DND-41 (cell line): ENCODE results near the gene GPNMB.

ENCODE experiments used
- ATAC-seq: fragments of 200-7000 bp; cut with Tn5 transposase; 3 replicates; pipeline ENCODE4 v1.9.1; 2021; ENCODE audit warnings: low read depth; ENCODE audit not compliant: insufficient read depth
- DNase-seq: peaks from one replicate; pipeline ENCODE4 v3.0.0-alpha.2; 2020
- H2AFZ ChIP-seq: 2 replicates; pipeline ENCODE4 v1.6.0; 2012; ENCODE audit warnings: low read depth, low read length
- H3K27ac ChIP-seq: 2 replicates; pipeline ENCODE4 v1.5.1; 2012; ENCODE audit warnings: low read length, inconsistent platforms
- H3K27me3 ChIP-seq: fragments of 200-600 bp; sonication (generic); 2 replicates; pipeline ENCODE4 v1.6.0; 2012; ENCODE audit warnings: low read length, mild to moderate bottlenecking, inconsistent platforms; ENCODE audit not compliant: insufficient read depth, poor library complexity
- H3K36me3 ChIP-seq: 2 replicates; pipeline ENCODE4 v1.5.1; 2012; ENCODE audit warnings: low read length, inconsistent platforms; ENCODE audit not compliant: insufficient read depth
- H3K4me1 ChIP-seq: 2 replicates; pipeline ENCODE4 v1.5.1; 2012; ENCODE audit warnings: mild to moderate bottlenecking, low read length; ENCODE audit not compliant: insufficient read depth
- H3K4me2 ChIP-seq: 2 replicates; pipeline ENCODE4 v1.6.0; 2012; ENCODE audit warnings: mild to moderate bottlenecking, moderate library complexity, low read length, inconsistent platforms; ENCODE audit not compliant: insufficient read depth
- H3K4me3 ChIP-seq, 2 experiments: fragments of 200-600 bp in 1 of 2; shearing (Covaris generic) in 1 of 2; 2 replicates each; pipeline ENCODE4 v1.5.1; 2012 to 2016; ENCODE audit warnings: inconsistent platforms in 2 of 2, low read length in 2 of 2, mild to moderate bottlenecking in 2 of 2, low read depth in 1 of 2, moderate library complexity in 1 of 2
- H3K79me2 ChIP-seq: 2 replicates; pipeline ENCODE4 v1.6.0; 2012; ENCODE audit warnings: low read length, inconsistent platforms; ENCODE audit not compliant: insufficient read depth
- H3K9ac ChIP-seq: 2 replicates; pipeline ENCODE4 v1.6.0; 2012; ENCODE audit warnings: low read depth, mild to moderate bottlenecking, inconsistent platforms, low read length, moderate library complexity
- H3K9me3 ChIP-seq: 2 replicates; pipeline ENCODE4 v1.5.1; 2012; ENCODE audit warnings: low read length, moderate library complexity, mild to moderate bottlenecking, inconsistent platforms; ENCODE audit not compliant: insufficient read depth, severe bottlenecking
- H4K20me1 ChIP-seq: 2 replicates; pipeline ENCODE4 v1.6.0; 2012; ENCODE audit warnings: low read length; ENCODE audit not compliant: insufficient read depth
- CTCF ChIP-seq: IDR thresholded peaks from 2 replicates; pipeline ENCODE4 v1.5.1; 2012; ENCODE audit warnings: borderline replicate concordance, low read length, moderate library complexity, mild to moderate bottlenecking; ENCODE audit not compliant: poor library complexity, severe bottlenecking; ENCODE audit errors: extremely low read depth
- EZH2 ChIP-seq: IDR thresholded peaks from 3 replicates; pipeline ENCODE4 v1.6.1; 2012; ENCODE audit warnings: borderline replicate concordance, low read depth, mild to moderate bottlenecking, moderate library complexity, low read length, inconsistent platforms; ENCODE audit not compliant: severe bottlenecking

Gene GPNMB

GRCh38 chr7:23254051-23254681, 7.6 kb downstream of the GPNMB start:
- Histone ChIP-seq H3K79me2 (no peaks in the 10 kb centered on the region), H3K27me3 (peaks cover 17% of the 10 kb centered on the region), H3K4me1 (no peaks in the 10 kb centered on the region), H3K4me3 (no peak overlapping the region), H2AFZ (no peak overlapping the region), H3K27ac (no peak overlapping the region), H3K4me2 (no peak overlapping the region), H3K36me3 (no peaks in the 10 kb centered on the region), H3K9ac (no peak overlapping the region), H4K20me1 (no peaks in the 10 kb centered on the region), H3K9me3 (no peaks in the 10 kb centered on the region)
- DNase-seq, result no peak
- TF ChIP-seq EZH2 (no peak), CTCF (no peak)
- no peak for ATAC-seq

- no peak overlapping the region for H3K9ac ChIP-seq
- H3K27ac ChIP-seq, result no peak overlapping the region
- ATAC-seq (no peak), DNase-seq (no peak)
- no peak overlapping the region for H3K4me3 ChIP-seq
- H3K27me3 ChIP-seq, result peaks cover 10% of the 10 kb centered on the region
- H4K20me1 ChIP-seq, result no peaks in the 10 kb centered on the region
- TF ChIP-seq CTCF (no peak), EZH2 (no peak)
- no peaks in the 10 kb centered on the region for H3K36me3 ChIP-seq
- no peaks in the 10 kb centered on the region for H3K9me3 ChIP-seq
- H2AFZ ChIP-seq, result no peak overlapping the region
- H3K4me1 ChIP-seq, result peaks cover under 1% of the 10 kb centered on the region; the same call in 1 of the 2 replicates
- no peaks in the 10 kb centered on the region for H3K79me2 ChIP-seq
- no peak overlapping the region for H3K4me2 ChIP-seq
Observed at GRCh38 chr7:23256731-23257130, 10.2 kb downstream of the GPNMB start.

DNA sequence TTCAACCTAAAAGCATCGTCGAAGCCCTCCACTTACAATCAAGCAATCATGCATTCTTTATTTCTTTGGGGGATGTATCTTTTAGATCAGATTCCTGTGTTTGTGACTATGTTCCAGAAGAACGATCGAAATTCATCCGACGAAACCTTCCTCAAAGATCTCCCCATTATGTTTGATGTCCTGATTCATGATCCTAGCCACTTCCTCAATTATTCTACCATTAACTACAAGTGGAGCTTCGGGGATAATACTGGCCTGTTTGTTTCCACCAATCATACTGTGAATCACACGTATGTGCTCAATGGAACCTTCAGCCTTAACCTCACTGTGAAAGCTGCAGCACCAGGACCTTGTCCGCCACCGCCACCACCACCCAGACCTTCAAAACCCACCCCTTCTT, 13.8 kb downstream of the GPNMB start:
- no peaks in the 10 kb centered on the region for H3K9me3 ChIP-seq
- no peak overlapping the region for H3K4me2 ChIP-seq
- peaks cover 6% of the 10 kb centered on the region for H3K27me3 ChIP-seq
- no peaks in the 10 kb centered on the region for H4K20me1 ChIP-seq
- DNase-seq, result no peak
- no peak overlapping the region for H3K9ac ChIP-seq
- H3K4me3 ChIP-seq, result no peak overlapping the region
- H3K79me2 ChIP-seq, result no peaks in the 10 kb centered on the region
- TF ChIP-seq EZH2 (no peak), CTCF (no peak)
- H3K27ac ChIP-seq, result no peak overlapping the region
- H3K4me1 ChIP-seq, result peaks cover 4% of the 10 kb centered on the region; the same call in 1 of the 2 replicates
- no peak overlapping the region for H2AFZ ChIP-seq
- ATAC-seq, result no peak
- H3K36me3 ChIP-seq, result no peaks in the 10 kb centered on the region
